MM.1S (cell line): ENCODE measurements around the gene OSCP1.

Source experiments
- DNase-seq: peaks from one replicate; pipeline ENCODE4 v3.0.0-alpha.2; 2015
- H2AFZ ChIP-seq: fragments of 300-600 bp; sonication (generic); 2 replicates; pipeline ENCODE4 v1.6.0; 2016; ENCODE audit warnings: antibody characterized with exemption, low read length
- H3F3A ChIP-seq: fragments of 300-600 bp; sonication (generic); 2 replicates; pipeline ENCODE4 v1.6.1; 2016; ENCODE audit warnings: mild to moderate bottlenecking, antibody characterized with exemption, low read length, moderate library complexity, mixed read lengths; ENCODE audit not compliant: insufficient read depth
- H3K27ac ChIP-seq: fragments of 300-600 bp; sonication (generic); 2 replicates; pipeline ENCODE4 v1.5.1; 2016; ENCODE audit warnings: mild to moderate bottlenecking, low read length
- H3K27me3 ChIP-seq: fragments of 300-600 bp; sonication (generic); replicated peaks from 2 replicates; pipeline ENCODE4 v1.6.0; 2016; ENCODE audit warnings: low read length; ENCODE audit not compliant: insufficient read depth
- H3K36me3 ChIP-seq: fragments of 300-600 bp; sonication (generic); replicated peaks from 2 replicates; pipeline ENCODE4 v1.6.1; 2016; ENCODE audit warnings: mild to moderate bottlenecking, low read length, mixed read lengths; ENCODE audit not compliant: insufficient read depth
- H3K4me1 ChIP-seq: fragments of 300-600 bp; sonication (generic); 2 replicates; pipeline ENCODE4 v1.6.1; 2016; ENCODE audit warnings: low read length, mixed read lengths
- H3K4me2 ChIP-seq: fragments of 300-600 bp; sonication (generic); 2 replicates; pipeline ENCODE4 v1.6.0; 2016; ENCODE audit warnings: low read depth, low read length
- H3K4me3 ChIP-seq: fragments of 300-600 bp; sonication (generic); 2 replicates; pipeline ENCODE4 v1.5.1; 2016; ENCODE audit warnings: low read length, mixed read lengths
- H3K79me2 ChIP-seq: fragments of 300-600 bp; sonication (generic); 2 replicates; pipeline ENCODE4 v1.6.1; 2016; ENCODE audit warnings: mixed run types, low read length, mixed read lengths
- H3K9ac ChIP-seq: fragments of 300-600 bp; sonication (generic); 2 replicates; pipeline ENCODE4 v1.6.1; 2016; ENCODE audit warnings: low read length, mixed read lengths
- H3K9me2 ChIP-seq: fragments of 300-600 bp; sonication (generic); replicated peaks from 2 replicates; pipeline ENCODE4 v1.6.1; 2016; ENCODE audit warnings: mild to moderate bottlenecking, low read length, mixed read lengths; ENCODE audit not compliant: insufficient read depth
- H3K9me3 ChIP-seq: fragments of 300-600 bp; sonication (generic); replicated peaks from 2 replicates; pipeline ENCODE4 v1.6.1; 2016; ENCODE audit warnings: mild to moderate bottlenecking, low read length, mixed read lengths; ENCODE audit not compliant: insufficient read depth
- H4K20me1 ChIP-seq: fragments of 300-600 bp; sonication (generic); 2 replicates; pipeline ENCODE4 v1.6.1; 2016; ENCODE audit warnings: mild to moderate bottlenecking, low read length, moderate library complexity, mixed read lengths; ENCODE audit not compliant: insufficient read depth
- EZH2 ChIP-seq: fragments of 300-600 bp; sonication (generic); optimal IDR thresholded peaks from 2 replicates; pipeline ENCODE3; 2017; ENCODE audit warnings: low read depth, mild to moderate bottlenecking, antibody characterized with exemption, low read length, mixed read lengths
- EZH2phosphoT487 ChIP-seq: fragments of 300-600 bp; sonication (generic); IDR thresholded peaks from 2 replicates; pipeline ENCODE4 v1.6.1; 2018; ENCODE audit warnings: antibody characterized with exemption, low read length
- TF ChIP-seq, protein P1 (sequence below): fragments of 300-600 bp; sonication (generic); IDR thresholded peaks from 2 replicates; pipeline ENCODE4 v1.5.1; 2016; ENCODE audit warnings: antibody characterized with exemption, low read length, mixed read lengths

OSCP1 gene

DNA sequence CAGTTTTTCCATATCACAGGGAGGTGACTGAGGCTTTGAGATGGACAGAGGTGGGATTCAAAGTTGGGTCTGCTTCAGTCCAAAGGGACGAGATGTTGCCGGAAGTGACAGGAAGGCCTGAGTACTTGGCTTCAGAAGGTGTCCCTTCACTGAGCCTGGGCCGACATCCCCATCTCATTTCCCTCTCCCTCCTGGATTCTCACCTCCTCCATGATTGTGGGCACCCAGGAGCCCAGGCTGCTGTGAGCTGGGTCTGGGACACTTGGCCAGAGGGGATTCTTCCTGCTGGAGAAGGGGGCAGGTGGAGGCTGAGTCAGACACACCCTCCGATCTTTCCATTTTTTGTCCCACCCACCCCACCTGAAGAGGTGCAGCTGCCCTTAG is 16.8 kb upstream of the OSCP1 start:
- no peak overlapping the region for H2AFZ ChIP-seq
- H3K9ac ChIP-seq = no peak overlapping the region
- no peaks in the 10 kb centered on the region for H4K20me1 ChIP-seq
- DNase-seq = no peak
- H3K4me3 ChIP-seq = no peak overlapping the region
- H3K27me3 ChIP-seq = no peaks in the 10 kb centered on the region
- no peak overlapping the region for H3K27ac ChIP-seq
- no peaks in the 10 kb centered on the region for H3K36me3 ChIP-seq
- H3K9me3 ChIP-seq = no peaks in the 10 kb centered on the region
- peaks cover 15% of the 10 kb centered on the region for H3K79me2 ChIP-seq
- H3F3A ChIP-seq = no peaks in the 10 kb centered on the region
- H3K4me2 ChIP-seq = no peak overlapping the region
- no peak for TF ChIP-seq EZH2phosphoT487
- TF ChIP-seq, protein P1, sequence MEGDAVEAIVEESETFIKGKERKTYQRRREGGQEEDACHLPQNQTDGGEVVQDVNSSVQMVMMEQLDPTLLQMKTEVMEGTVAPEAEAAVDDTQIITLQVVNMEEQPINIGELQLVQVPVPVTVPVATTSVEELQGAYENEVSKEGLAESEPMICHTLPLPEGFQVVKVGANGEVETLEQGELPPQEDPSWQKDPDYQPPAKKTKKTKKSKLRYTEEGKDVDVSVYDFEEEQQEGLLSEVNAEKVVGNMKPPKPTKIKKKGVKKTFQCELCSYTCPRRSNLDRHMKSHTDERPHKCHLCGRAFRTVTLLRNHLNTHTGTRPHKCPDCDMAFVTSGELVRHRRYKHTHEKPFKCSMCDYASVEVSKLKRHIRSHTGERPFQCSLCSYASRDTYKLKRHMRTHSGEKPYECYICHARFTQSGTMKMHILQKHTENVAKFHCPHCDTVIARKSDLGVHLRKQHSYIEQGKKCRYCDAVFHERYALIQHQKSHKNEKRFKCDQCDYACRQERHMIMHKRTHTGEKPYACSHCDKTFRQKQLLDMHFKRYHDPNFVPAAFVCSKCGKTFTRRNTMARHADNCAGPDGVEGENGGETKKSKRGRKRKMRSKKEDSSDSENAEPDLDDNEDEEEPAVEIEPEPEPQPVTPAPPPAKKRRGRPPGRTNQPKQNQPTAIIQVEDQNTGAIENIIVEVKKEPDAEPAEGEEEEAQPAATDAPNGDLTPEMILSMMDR = no peak
- no peak for TF ChIP-seq EZH2
- no peaks in the 10 kb centered on the region for H3K9me2 ChIP-seq
- peaks cover 4% of the 10 kb centered on the region for H3K4me1 ChIP-seq

DNA sequence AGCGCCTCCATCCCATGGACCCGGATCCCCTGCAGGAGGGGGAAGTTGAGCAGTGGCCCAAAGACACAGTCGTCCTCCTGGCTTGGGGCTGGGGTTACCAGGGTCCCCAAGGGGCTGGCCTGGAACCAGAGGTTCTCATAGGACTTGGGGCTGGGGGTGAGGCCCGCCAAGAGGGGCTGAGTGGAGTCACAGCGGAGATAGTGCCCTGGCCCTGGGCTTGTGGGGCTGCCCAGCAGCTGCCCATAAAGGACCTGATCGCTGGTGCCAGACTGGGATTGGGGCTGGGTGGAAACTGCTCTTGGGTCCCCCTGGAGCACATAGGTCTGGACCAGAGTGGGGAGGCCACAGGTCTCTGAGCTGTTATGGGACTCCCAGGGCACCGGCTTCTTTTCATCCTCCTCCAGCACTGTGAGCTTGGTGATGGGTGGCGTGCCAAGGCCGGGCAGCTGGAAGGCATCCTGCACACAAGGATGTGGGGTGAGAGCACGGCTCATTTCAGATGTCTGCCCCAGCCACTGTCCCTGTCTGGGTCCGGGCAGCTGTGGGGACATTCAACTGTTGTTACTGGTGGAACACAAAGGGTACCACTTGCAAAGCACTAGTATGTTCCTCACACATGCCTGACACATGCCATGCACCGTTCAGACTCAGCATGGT is 16.2 kb upstream of the OSCP1 start:
- H3K4me1 ChIP-seq = peaks cover 4% of the 10 kb centered on the region
- H3F3A ChIP-seq = no peaks in the 10 kb centered on the region
- H3K9ac ChIP-seq = no peak overlapping the region
- H3K79me2 ChIP-seq = peaks cover 15% of the 10 kb centered on the region
- no peaks in the 10 kb centered on the region for H3K9me2 ChIP-seq
- no peak for DNase-seq
- H4K20me1 ChIP-seq = no peaks in the 10 kb centered on the region
- no peak overlapping the region for H3K4me2 ChIP-seq
- no peaks in the 10 kb centered on the region for H3K36me3 ChIP-seq
- no peak overlapping the region for H2AFZ ChIP-seq
- H3K4me3 ChIP-seq = no peak overlapping the region
- H3K27ac ChIP-seq = no peak overlapping the region
- no peaks in the 10 kb centered on the region for H3K27me3 ChIP-seq
- no peaks in the 10 kb centered on the region for H3K9me3 ChIP-seq
- TF ChIP-seq EZH2phosphoT487 (no peak), EZH2 (no peak)
- TF ChIP-seq, protein P1 = no peak

DNA sequence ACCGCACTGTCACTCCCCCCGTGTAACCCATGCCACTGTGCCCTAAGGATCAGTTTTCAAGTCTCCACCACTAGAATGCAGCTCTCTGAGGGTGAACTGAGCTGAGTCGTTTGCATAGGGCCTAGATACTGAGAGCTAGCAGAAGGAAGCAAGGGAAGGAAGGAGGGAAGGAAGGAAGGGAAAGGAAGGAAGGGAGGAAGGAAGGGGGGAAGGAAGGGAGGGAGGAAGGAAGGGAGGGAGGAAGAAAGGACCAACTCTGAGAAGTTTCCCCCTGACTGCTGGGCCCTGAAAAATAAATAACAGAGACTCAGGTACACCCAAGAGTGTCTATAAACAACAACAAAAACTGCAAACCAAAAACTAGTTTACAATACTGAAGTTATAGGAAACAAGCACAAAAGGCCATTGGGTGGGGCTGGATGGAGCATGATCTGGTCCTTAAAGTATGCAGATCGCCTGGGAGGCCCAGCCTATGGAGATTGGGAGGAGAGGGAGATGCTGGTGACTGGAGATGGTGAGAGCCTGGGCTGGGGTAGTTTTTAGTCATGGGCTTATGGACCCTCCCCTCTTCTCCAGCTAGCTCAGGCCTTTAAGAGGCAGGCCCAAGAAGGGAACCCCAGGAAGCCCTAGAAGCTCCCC is 15.6 kb upstream of the OSCP1 start:
- peaks cover 4% of the 10 kb centered on the region for H3K4me1 ChIP-seq
- no peaks in the 10 kb centered on the region for H3F3A ChIP-seq
- no peak overlapping the region for H3K9ac ChIP-seq
- no peak for DNase-seq
- no peak overlapping the region for H2AFZ ChIP-seq
- no peak for TF ChIP-seq EZH2phosphoT487
- TF ChIP-seq, protein P1 = no peak
- no peak for TF ChIP-seq EZH2
- no peaks in the 10 kb centered on the region for H3K27me3 ChIP-seq
- H3K4me3 ChIP-seq = no peak overlapping the region
- H3K27ac ChIP-seq = no peak overlapping the region
- H3K9me2 ChIP-seq = no peaks in the 10 kb centered on the region
- peaks cover 15% of the 10 kb centered on the region for H3K79me2 ChIP-seq
- H3K36me3 ChIP-seq = no peaks in the 10 kb centered on the region
- no peaks in the 10 kb centered on the region for H3K9me3 ChIP-seq
- H3K4me2 ChIP-seq = no peak overlapping the region
- no peaks in the 10 kb centered on the region for H4K20me1 ChIP-seq
